ENCODE measurements around the gene OR2T3.
"Not testable (repeated sequence)": the region's sequence is repeated elsewhere in the genome, so short reads cannot be mapped to it uniquely, and the experiment has no call there.

Gene OR2T3

GRCh38 chr1:248473051-248473450 is at the start of gene OR2T3:
Gene OR2T3 (plus strand): TSS chr1:248473351. CDS start chr1:248473351, 0 bp downstream.
- DNase-seq = not testable (repeated sequence)

- DNase-seq = not testable (repeated sequence)
Observed at GRCh38 chr1:248427526-248428191, 45.5 kb upstream of the OR2T3 start.

- DNase-seq = not testable (repeated sequence)
Observed at GRCh38 chr1:248428192-248428533, 45.0 kb upstream of the OR2T3 start.

- DNase-seq = not testable (repeated sequence)
Observed at GRCh38 chr1:248431683-248432082, 41.5 kb upstream of the OR2T3 start.

GRCh38 chr1:248432201-248432600 is 41.0 kb upstream of the OR2T3 start:
- not testable (repeated sequence) for DNase-seq

GRCh38 chr1:248433811-248434415 is 39.2 kb upstream of the OR2T3 start:
- DNase-seq = not testable (repeated sequence)

- DNase-seq = not testable (repeated sequence)
Observed at GRCh38 chr1:248434913-248435312, 38.2 kb upstream of the OR2T3 start.

GRCh38 chr1:248436303-248436702 is 36.8 kb upstream of the OR2T3 start:
- not testable (repeated sequence) for DNase-seq

GRCh38 chr1:248438668-248439067 is 34.5 kb upstream of the OR2T3 start:
- DNase-seq = not testable (repeated sequence)

GRCh38 chr1:248439283-248439682 is 33.9 kb upstream of the OR2T3 start:
- not testable (repeated sequence) for DNase-seq

- DNase-seq = not testable (repeated sequence)
Observed at GRCh38 chr1:248442500-248443277, 30.5 kb upstream of the OR2T3 start.

- not testable (repeated sequence) for DNase-seq
Observed at GRCh38 chr1:248444603-248445002, 28.5 kb upstream of the OR2T3 start.

GRCh38 chr1:248445399-248445798 is 27.8 kb upstream of the OR2T3 start, which contains the start of gene OR2T2:
Gene OR2T2 (plus strand): TSS chr1:248445637. CDS start chr1:248452798, 7,161 bp downstream.
- not testable (repeated sequence) for DNase-seq

- not testable (repeated sequence) for DNase-seq
Observed at GRCh38 chr1:248448409-248449074, 24.6 kb upstream of the OR2T3 start.

GRCh38 chr1:248449821-248450465 is 23.2 kb upstream of the OR2T3 start:
- DNase-seq = not testable (repeated sequence)

- not testable (repeated sequence) for DNase-seq
Observed at GRCh38 chr1:248450466-248451145, 22.5 kb upstream of the OR2T3 start.

- not testable (repeated sequence) for DNase-seq
Observed at GRCh38 chr1:248453619-248454018, 19.5 kb upstream of the OR2T3 start.

GRCh38 chr1:248455045-248455444 is 18.1 kb upstream of the OR2T3 start:
- not testable (repeated sequence) for DNase-seq

- not testable (repeated sequence) for DNase-seq
Observed at GRCh38 chr1:248456635-248457034, 16.5 kb upstream of the OR2T3 start.

GRCh38 chr1:248459117-248459516 is 14.0 kb upstream of the OR2T3 start:
- not testable (repeated sequence) for DNase-seq

GRCh38 chr1:248471154-248471553 is 2.0 kb upstream of the OR2T3 start:
- no peak for DNase-seq

GRCh38 chr1:248472111-248472510 is 1.0 kb upstream of the OR2T3 start:
- not testable (repeated sequence) for DNase-seq

Measured in right hindlimb (tissue), 1 donor.